Measurements from ENCODE around the gene COX6B2. TPM values are rescaled to one million over a fixed set of nuclear protein-coding genes. Genes with fewer than 3 reads are reported as not detected.
A peak's percentile ranks its signal among the peaks of the same experiment; 100 is the strongest.

The COX6B2 gene
- total RNA-seq, 1 experiment from 2014 or later, result 5.6 TPM

GRCh38 chr19:55391191-55391670 is 36.7 kb upstream of the COX6B2 start:
- BruUV-seq (replicated peaks), result no TSS peak
- intact Hi-C loops (cut with micrococcal nuclease; ENCODE audit: unreplicated experiment), result no loop called here
- Histone ChIP-seq H3K4me3 (ENCODE audit: low read depth in 2 of 2, low read length in 2 of 2) (no peak overlapping the region), H3K9me3 (ENCODE audit: control insufficient read depth, insufficient read depth, low read depth, low read length) (no peaks in the 10 kb centered on the region), H3K36me3 (ENCODE audit: control insufficient read depth, insufficient read depth, low read length) (peaks cover 19% of the 10 kb centered on the region), H3K27ac (ENCODE audit: low read length) (no peak overlapping the region), H3K27me3 (ENCODE audit: control insufficient read depth, insufficient read depth, low read length) (no peaks in the 10 kb centered on the region), H3K4me1 (ENCODE audit: control insufficient read depth, insufficient read depth, low read length) (peaks cover 53% of the 10 kb centered on the region)
- TF ChIP-seq REST (IDR thresholded peaks at IDR 0.05; ENCODE audit: insufficient read depth in 1 of 2, low read depth in 2 of 2, low read length in 1 of 2) (peak in 1 of 2 experiments; percentile 13; a peak in 1 of 4 replicates), SIN3A (IDR thresholded peaks at IDR 0.05; ENCODE audit: borderline replicate concordance, insufficient read depth, low read depth, low read length) (no peak), POLR2AphosphoS5 (IDR thresholded peaks at IDR 0.05; ENCODE audit: low read depth, low read length) (peak; percentile 80), CTCF (IDR thresholded peaks at IDR 0.05) (no peak)
- in situ Hi-C loops (cut with HindIII; ENCODE audit: low pct_unique_long_range_greater_than_20kb, low sequenced_read_pairs), result no loop called here
- DNase-seq (ENCODE audit: low read depth, low spot score) (no peak), ATAC-seq (peak; percentile 28)
- ChIA-PET POLR2A (interaction anchor here (1.6 kb wide), 1 partner anchor 8 kb away, joined by 5 read pairs; no protein-coding TSS in a partner anchor), CTCF (no interaction called here)

GRCh38 chr19:55390461-55390880 is 36.0 kb upstream of the COX6B2 start:
- H3K4me1 ChIP-seq (ENCODE audit: control insufficient read depth, insufficient read depth, low read length), result peaks cover 53% of the 10 kb centered on the region
- POLR2A ChIA-PET, result interaction anchor here (0.6 to 1.9 kb wide), 4 partner anchors 9 to 224 kb away, joined by 3 to 7 read pairs (median 4); partner anchors contain the start of gene DNAAF3
- DNase-seq (ENCODE audit: low read depth, low spot score) (no peak), ATAC-seq (peak; percentile 9; the same call in 1 of the 2 replicates)
- BruUV-seq (replicated peaks), result no TSS peak
- intact Hi-C loops (cut with micrococcal nuclease; ENCODE audit: unreplicated experiment) (no loop called here), in situ Hi-C loops (cut with HindIII; ENCODE audit: low pct_unique_long_range_greater_than_20kb, low sequenced_read_pairs) (no loop called here)
- no peak overlapping the region for H3K4me3 ChIP-seq (ENCODE audit: low read depth in 2 of 2, low read length in 2 of 2)
- H3K9me3 ChIP-seq (ENCODE audit: control insufficient read depth, insufficient read depth, low read depth, low read length), result no peaks in the 10 kb centered on the region
- H3K36me3 ChIP-seq (ENCODE audit: control insufficient read depth, insufficient read depth, low read length), result peaks cover 22% of the 10 kb centered on the region
- TF ChIP-seq TCF7L2 (IDR thresholded peaks at IDR 0.05; ENCODE audit: low read depth, low read length) (peak; percentile 32; the same call in 1 of the 2 replicates), REST (IDR thresholded peaks at IDR 0.05; ENCODE audit: insufficient read depth in 1 of 2, low read depth in 2 of 2, low read length in 1 of 2) (no peak)
- CTCF ChIA-PET, result no interaction called here
- H3K27ac ChIP-seq (ENCODE audit: low read length), result 0 out of 2 replicates have a peak overlapping the region, but pooled peaks have one; percentile 2
- no peaks in the 10 kb centered on the region for H3K27me3 ChIP-seq (ENCODE audit: control insufficient read depth, insufficient read depth, low read length)

Measured in Panc1 (cell line).